Measurements from ENCODE around the gene DSG2. TPM values are rescaled to one million over a fixed set of nuclear protein-coding genes. Genes with fewer than 3 reads are reported as not detected.
"Not testable (repeated sequence)": the region's sequence is repeated elsewhere in the genome, so short reads cannot be mapped to it uniquely, and the experiment has no call there.

Gene DSG2
- total RNA-seq, 1 experiment from 2014 or later: 12.1 TPM

GRCh38 chr18:31493171-31493570 lies 4.8 kb upstream of the DSG2 start:
- intact Hi-C loops (cut with micrococcal nuclease; ENCODE audit: unreplicated experiment): no loop called here
- in situ Hi-C loops (cut with HindIII; ENCODE audit: low pct_unique_long_range_greater_than_20kb, low sequenced_read_pairs): no loop called here
- Histone ChIP-seq H3K27me3 (ENCODE audit: control insufficient read depth, insufficient read depth, low read length) (no peaks in the 10 kb centered on the region; the same call in 1 of the 2 replicates), H3K9me3 (ENCODE audit: control insufficient read depth, insufficient read depth, low read depth, low read length) (no peaks in the 10 kb centered on the region), H3K4me1 (ENCODE audit: control insufficient read depth, insufficient read depth, low read length) (no peaks in the 10 kb centered on the region), H3K36me3 (ENCODE audit: control insufficient read depth, insufficient read depth, low read length) (no peaks in the 10 kb centered on the region), H3K27ac (ENCODE audit: low read length) (no peak overlapping the region), H3K4me3 (ENCODE audit: low read depth in 2 of 2, low read length in 2 of 2) (no peak overlapping the region)
- TF ChIP-seq SIN3A (IDR thresholded peaks at IDR 0.05; ENCODE audit: borderline replicate concordance, insufficient read depth, low read depth, low read length) (no peak), POLR2AphosphoS5 (IDR thresholded peaks at IDR 0.05; ENCODE audit: low read depth, low read length) (no peak), TCF7L2 (IDR thresholded peaks at IDR 0.05; ENCODE audit: low read depth, low read length) (no peak)
- TF ChIP-seq, protein P1, sequence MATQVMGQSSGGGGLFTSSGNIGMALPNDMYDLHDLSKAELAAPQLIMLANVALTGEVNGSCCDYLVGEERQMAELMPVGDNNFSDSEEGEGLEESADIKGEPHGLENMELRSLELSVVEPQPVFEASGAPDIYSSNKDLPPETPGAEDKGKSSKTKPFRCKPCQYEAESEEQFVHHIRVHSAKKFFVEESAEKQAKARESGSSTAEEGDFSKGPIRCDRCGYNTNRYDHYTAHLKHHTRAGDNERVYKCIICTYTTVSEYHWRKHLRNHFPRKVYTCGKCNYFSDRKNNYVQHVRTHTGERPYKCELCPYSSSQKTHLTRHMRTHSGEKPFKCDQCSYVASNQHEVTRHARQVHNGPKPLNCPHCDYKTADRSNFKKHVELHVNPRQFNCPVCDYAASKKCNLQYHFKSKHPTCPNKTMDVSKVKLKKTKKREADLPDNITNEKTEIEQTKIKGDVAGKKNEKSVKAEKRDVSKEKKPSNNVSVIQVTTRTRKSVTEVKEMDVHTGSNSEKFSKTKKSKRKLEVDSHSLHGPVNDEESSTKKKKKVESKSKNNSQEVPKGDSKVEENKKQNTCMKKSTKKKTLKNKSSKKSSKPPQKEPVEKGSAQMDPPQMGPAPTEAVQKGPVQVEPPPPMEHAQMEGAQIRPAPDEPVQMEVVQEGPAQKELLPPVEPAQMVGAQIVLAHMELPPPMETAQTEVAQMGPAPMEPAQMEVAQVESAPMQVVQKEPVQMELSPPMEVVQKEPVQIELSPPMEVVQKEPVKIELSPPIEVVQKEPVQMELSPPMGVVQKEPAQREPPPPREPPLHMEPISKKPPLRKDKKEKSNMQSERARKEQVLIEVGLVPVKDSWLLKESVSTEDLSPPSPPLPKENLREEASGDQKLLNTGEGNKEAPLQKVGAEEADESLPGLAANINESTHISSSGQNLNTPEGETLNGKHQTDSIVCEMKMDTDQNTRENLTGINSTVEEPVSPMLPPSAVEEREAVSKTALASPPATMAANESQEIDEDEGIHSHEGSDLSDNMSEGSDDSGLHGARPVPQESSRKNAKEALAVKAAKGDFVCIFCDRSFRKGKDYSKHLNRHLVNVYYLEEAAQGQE (IDR thresholded peaks at IDR 0.05; ENCODE audit: insufficient read depth in 1 of 2, low read depth in 2 of 2, low read length in 1 of 2): no peak
- TF ChIP-seq, protein P2, sequence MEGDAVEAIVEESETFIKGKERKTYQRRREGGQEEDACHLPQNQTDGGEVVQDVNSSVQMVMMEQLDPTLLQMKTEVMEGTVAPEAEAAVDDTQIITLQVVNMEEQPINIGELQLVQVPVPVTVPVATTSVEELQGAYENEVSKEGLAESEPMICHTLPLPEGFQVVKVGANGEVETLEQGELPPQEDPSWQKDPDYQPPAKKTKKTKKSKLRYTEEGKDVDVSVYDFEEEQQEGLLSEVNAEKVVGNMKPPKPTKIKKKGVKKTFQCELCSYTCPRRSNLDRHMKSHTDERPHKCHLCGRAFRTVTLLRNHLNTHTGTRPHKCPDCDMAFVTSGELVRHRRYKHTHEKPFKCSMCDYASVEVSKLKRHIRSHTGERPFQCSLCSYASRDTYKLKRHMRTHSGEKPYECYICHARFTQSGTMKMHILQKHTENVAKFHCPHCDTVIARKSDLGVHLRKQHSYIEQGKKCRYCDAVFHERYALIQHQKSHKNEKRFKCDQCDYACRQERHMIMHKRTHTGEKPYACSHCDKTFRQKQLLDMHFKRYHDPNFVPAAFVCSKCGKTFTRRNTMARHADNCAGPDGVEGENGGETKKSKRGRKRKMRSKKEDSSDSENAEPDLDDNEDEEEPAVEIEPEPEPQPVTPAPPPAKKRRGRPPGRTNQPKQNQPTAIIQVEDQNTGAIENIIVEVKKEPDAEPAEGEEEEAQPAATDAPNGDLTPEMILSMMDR (IDR thresholded peaks at IDR 0.05): no peak
- ATAC-seq: no peak
- CTCF ChIA-PET: no interaction called here
- BruUV-seq (replicated peaks): no TSS peak
- POLR2A ChIA-PET: no interaction called here
- no peak for DNase-seq (ENCODE audit: low read depth, low spot score)

- no peak overlapping the region for H3K4me3 ChIP-seq (ENCODE audit: low read depth in 2 of 2, low read length in 2 of 2)
- DNase-seq (ENCODE audit: low read depth, low spot score) (no peak), ATAC-seq (no peak)
- no peaks in the 10 kb centered on the region for H3K9me3 ChIP-seq (ENCODE audit: control insufficient read depth, insufficient read depth, low read depth, low read length)
- in situ Hi-C loops (cut with HindIII; ENCODE audit: low pct_unique_long_range_greater_than_20kb, low sequenced_read_pairs): no loop called here
- intact Hi-C loops (cut with micrococcal nuclease; ENCODE audit: unreplicated experiment): no loop called here
- H3K36me3 ChIP-seq (ENCODE audit: control insufficient read depth, insufficient read depth, low read length): peaks cover 4% of the 10 kb centered on the region; the same call in 1 of the 2 replicates
- no peaks in the 10 kb centered on the region; the same call in 1 of the 2 replicates for H3K27me3 ChIP-seq (ENCODE audit: control insufficient read depth, insufficient read depth, low read length)
- no peak overlapping the region for H3K27ac ChIP-seq (ENCODE audit: low read length)
- BruUV-seq (replicated peaks): no TSS peak
- ChIA-PET POLR2A (no interaction called here), CTCF (no interaction called here)
- no peak for TF ChIP-seq POLR2AphosphoS5 (IDR thresholded peaks at IDR 0.05; ENCODE audit: low read depth, low read length)
- no peak for TF ChIP-seq SIN3A (IDR thresholded peaks at IDR 0.05; ENCODE audit: borderline replicate concordance, insufficient read depth, low read depth, low read length)
- TF ChIP-seq TCF7L2 (IDR thresholded peaks at IDR 0.05; ENCODE audit: low read depth, low read length): no peak
- TF ChIP-seq, protein P1 (IDR thresholded peaks at IDR 0.05; ENCODE audit: insufficient read depth in 1 of 2, low read depth in 2 of 2, low read length in 1 of 2): no peak
- TF ChIP-seq, protein P2 (IDR thresholded peaks at IDR 0.05): no peak
- H3K4me1 ChIP-seq (ENCODE audit: control insufficient read depth, insufficient read depth, low read length): peaks cover under 1% of the 10 kb centered on the region; the same call in 1 of the 2 replicates
Observed at GRCh38 chr18:31493941-31494340, 4.0 kb upstream of the DSG2 start.

GRCh38 chr18:31494705-31495244 lies 3.2 kb upstream of the DSG2 start:
- H3K27ac ChIP-seq (ENCODE audit: low read length); in situ Hi-C loops (cut with HindIII; ENCODE audit: low pct_unique_long_range_greater_than_20kb, low sequenced_read_pairs); POLR2A ChIA-PET; H3K9me3 ChIP-seq (ENCODE audit: control insufficient read depth, insufficient read depth, low read depth, low read length); H3K27me3 ChIP-seq (ENCODE audit: control insufficient read depth, insufficient read depth, low read length); BruUV-seq (replicated peaks); H3K36me3 ChIP-seq (ENCODE audit: control insufficient read depth, insufficient read depth, low read length); H3K4me1 ChIP-seq (ENCODE audit: control insufficient read depth, insufficient read depth, low read length); H3K4me3 ChIP-seq (ENCODE audit: low read depth in 2 of 2, low read length in 2 of 2); DNase-seq (ENCODE audit: low read depth, low spot score); CTCF ChIA-PET; ATAC-seq; intact Hi-C loops (cut with micrococcal nuclease; ENCODE audit: unreplicated experiment): not testable (repeated sequence)

Data from Panc1 (cell line).